ENCODE measurements around the gene NDUFS7.

NDUFS7 gene

DNA sequence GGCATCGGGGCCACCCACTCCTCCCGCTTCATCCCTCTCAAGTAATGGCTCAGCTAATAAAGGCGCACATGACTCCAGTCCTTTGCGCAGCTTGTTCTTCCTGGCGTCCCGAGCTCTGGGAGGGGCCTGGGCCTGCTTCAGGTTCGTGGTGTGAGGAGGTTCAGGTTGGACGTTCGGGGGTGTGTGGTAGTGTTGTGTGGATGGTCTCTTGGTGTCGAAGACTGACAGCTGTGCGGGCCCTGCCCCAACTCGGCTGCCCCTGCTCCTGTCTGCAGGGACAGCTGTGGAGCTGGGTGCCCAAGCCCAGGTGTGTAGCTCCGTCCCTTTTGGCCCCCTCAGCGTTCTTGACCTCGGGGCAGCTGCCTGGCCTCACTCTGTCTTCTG, 56.7 kb downstream of the NDUFS7 start:
- H3K27ac ChIP-seq: no peak overlapping the region
- no peak overlapping the region for H3K9ac ChIP-seq
- H3K4me3 ChIP-seq (IDR thresholded peaks at IDR 0.05; ENCODE audit: insufficient read depth, low read depth, low read length): no peak overlapping the region
- no peak overlapping the region for H2AFZ ChIP-seq (ENCODE audit: low read depth)
- no peaks in the 10 kb centered on the region; the same call in 1 of the 2 replicates for H3K27me3 ChIP-seq (ENCODE audit: insufficient read depth, low read depth)
- no peak for TF ChIP-seq CTCF (conservative IDR thresholded peaks at IDR 0.05; ENCODE audit: low read depth, low read length)
- peaks cover 22% of the 10 kb centered on the region for H3K4me1 ChIP-seq (ENCODE audit: low read depth, poor library complexity, severe bottlenecking)
- H3K4me2 ChIP-seq: no peak overlapping the region; the same call in 1 of the 2 replicates
- H3K36me3 ChIP-seq (ENCODE audit: insufficient read depth): peaks cover 11% of the 10 kb centered on the region; the same call in 1 of the 2 replicates
- H3K79me2 ChIP-seq (ENCODE audit: insufficient read depth, low read depth): peaks cover 24% of the 10 kb centered on the region
- peaks cover 9% of the 10 kb centered on the region for H4K20me1 ChIP-seq (ENCODE audit: insufficient read depth)

DNA sequence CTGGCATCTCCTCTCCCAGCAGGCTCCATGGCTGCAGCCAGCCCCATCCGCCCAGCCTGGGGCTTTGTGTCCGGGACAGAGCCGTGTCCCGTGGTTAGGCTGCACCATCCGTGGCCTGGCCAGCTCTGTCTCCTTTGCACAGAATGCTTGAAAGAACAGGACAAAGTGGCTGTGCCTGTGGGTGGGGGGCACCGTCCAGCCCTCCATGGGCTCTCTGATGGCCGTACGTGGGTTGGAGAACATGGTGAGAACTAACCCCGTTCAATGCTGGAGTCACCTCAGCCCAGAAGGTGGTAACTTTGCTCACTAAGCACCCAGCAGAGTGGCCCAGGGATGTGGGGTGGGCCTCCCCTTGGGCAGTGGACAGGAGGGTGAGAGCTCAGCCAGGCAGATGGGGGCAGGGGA, 57.3 kb downstream of the NDUFS7 start:
- Histone ChIP-seq H3K4me1 (ENCODE audit: low read depth, poor library complexity, severe bottlenecking) (peaks cover 22% of the 10 kb centered on the region), H3K27me3 (ENCODE audit: insufficient read depth, low read depth) (peaks cover 1% of the 10 kb centered on the region; the same call in 1 of the 2 replicates), H4K20me1 (ENCODE audit: insufficient read depth) (peaks cover 9% of the 10 kb centered on the region), H3K79me2 (ENCODE audit: insufficient read depth, low read depth) (peaks cover 24% of the 10 kb centered on the region), H2AFZ (ENCODE audit: low read depth) (no peak overlapping the region), H3K4me2 (no peak overlapping the region), H3K27ac (no peak overlapping the region), H3K4me3 (IDR thresholded peaks at IDR 0.05; ENCODE audit: insufficient read depth, low read depth, low read length) (no peak overlapping the region), H3K36me3 (ENCODE audit: insufficient read depth) (peaks cover 11% of the 10 kb centered on the region; the same call in 1 of the 2 replicates), H3K9ac (no peak overlapping the region)
- TF ChIP-seq CTCF (conservative IDR thresholded peaks at IDR 0.05; ENCODE audit: low read depth, low read length): no peak

- Histone ChIP-seq H3K27ac (no peak overlapping the region), H3K4me3 (IDR thresholded peaks at IDR 0.05; ENCODE audit: insufficient read depth, low read depth, low read length) (no peak overlapping the region), H3K4me1 (ENCODE audit: low read depth, poor library complexity, severe bottlenecking) (peaks cover 22% of the 10 kb centered on the region), H3K4me2 (no peak overlapping the region), H2AFZ (ENCODE audit: low read depth) (no peak overlapping the region), H3K79me2 (ENCODE audit: insufficient read depth, low read depth) (peaks cover 24% of the 10 kb centered on the region), H4K20me1 (ENCODE audit: insufficient read depth) (peaks cover 9% of the 10 kb centered on the region), H3K27me3 (ENCODE audit: insufficient read depth, low read depth) (peaks cover 10% of the 10 kb centered on the region; the same call in 1 of the 2 replicates), H3K36me3 (ENCODE audit: insufficient read depth) (peaks cover 11% of the 10 kb centered on the region; the same call in 1 of the 2 replicates), H3K9ac (no peak overlapping the region)
- no peak for TF ChIP-seq CTCF (conservative IDR thresholded peaks at IDR 0.05; ENCODE audit: low read depth, low read length)
These were observed 58.2 kb downstream of the NDUFS7 start for GRCh38 chr19:1441677-1442438.
